PC-9 (cell line): Measurements from ENCODE around the gene MYO15B.
A peak's percentile ranks its signal among the peaks of the same experiment; 100 is the strongest.

Experiments used
- CTCF ChIP-seq: fragments of 200-600 bp; sonication (generic); conservative IDR thresholded peaks from 2 replicates; pipeline ENCODE4 v1.6.1; 2017; ENCODE audit warnings: mixed run types, antibody characterized with exemption, mild to moderate bottlenecking, moderate library complexity
- EZH2 ChIP-seq: fragments of 200-600 bp; sonication (generic); IDR thresholded peaks from 2 replicates; pipeline ENCODE4 v1.8.0; 2017; ENCODE audit warnings: antibody characterized with exemption, low read depth

DNA sequence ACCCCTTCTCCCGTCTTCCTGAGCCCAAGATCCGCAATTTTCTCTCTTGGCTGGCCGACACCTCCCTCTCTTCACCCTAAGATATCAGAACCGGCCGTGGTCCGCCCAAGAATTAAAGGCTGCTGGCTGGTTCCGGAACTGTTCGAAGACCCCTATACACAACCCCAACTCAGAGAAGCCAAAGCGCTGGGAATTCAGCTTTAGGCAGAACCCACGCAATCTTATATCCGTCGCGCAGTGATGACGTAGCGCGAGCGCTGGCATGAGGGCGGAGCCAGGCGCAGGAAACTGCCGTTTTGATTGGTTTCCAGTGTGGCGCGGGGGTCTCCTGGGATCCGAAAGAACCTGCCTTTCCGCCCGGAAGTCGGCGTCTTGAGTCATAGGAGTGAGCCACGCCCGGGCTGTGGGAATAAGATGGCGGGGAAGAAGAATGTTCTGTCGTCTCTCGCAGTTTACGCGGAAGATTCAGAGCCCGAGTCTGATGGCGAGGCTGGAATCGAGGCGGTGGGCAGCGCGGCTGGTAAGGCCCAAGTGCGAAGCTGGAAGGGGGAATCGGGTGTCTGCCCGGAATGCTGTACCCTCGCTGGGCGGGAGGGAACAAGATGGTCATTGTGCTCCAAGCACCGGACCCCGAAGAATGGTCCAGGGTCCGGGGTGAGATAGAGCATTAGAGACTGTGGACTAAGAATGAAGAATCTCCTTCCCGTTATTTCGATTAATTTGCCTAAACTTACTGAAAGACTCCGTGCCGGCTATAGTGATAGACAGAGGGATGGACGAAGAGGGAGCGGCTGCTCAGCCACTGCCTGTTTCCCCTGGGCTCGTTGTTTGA lies 79.6 kb downstream of the MYO15B start, which contains the start of the genes RECQL5 and SAP30BP:
- TF ChIP-seq CTCF (0 out of 2 replicates have a peak, but pooled peaks have one; percentile 16), EZH2 (no peak)
